Measurements from ENCODE around the gene FBXO40.
"Not testable (repeated sequence)": the region's sequence is repeated elsewhere in the genome, so short reads cannot be mapped to it uniquely, and the experiment has no call there.

FBXO40 gene

DNA sequence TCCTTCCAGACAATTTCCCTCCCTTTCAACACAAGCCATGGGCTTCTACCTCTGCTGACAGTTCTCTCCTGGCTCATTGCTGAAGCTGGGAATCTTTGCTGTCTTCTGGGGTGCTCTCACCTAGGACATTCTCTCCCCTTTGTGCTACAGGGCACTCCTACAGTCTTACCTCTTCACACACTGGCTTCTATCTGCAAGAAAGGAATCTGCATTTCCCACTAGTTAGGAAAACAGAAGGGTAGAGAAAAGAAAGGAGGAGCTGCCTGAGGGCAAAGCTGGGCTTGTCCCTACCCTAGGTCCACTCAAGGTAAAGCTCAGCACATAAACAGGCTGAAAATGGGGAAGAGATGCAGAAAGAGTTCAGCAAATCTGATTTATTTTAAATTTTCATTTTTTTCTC lies 31.0 kb upstream of the FBXO40 start:
- H3K9ac ChIP-seq (ENCODE audit: insufficient read length, low read depth): no peak overlapping the region
- H3K4me3 ChIP-seq (ENCODE audit: insufficient read length, low read depth): no peak overlapping the region
- H3K9me3 ChIP-seq (ENCODE audit: insufficient read depth, low read length): no peaks in the 10 kb centered on the region
- H3K27me3 ChIP-seq (ENCODE audit: insufficient read depth, insufficient read length): no peaks in the 10 kb centered on the region
- peaks cover 3% of the 10 kb centered on the region for H3K4me1 ChIP-seq (ENCODE audit: insufficient read depth, insufficient read length)
- no peak for DNase-seq (ENCODE audit: low read depth, low spot score)
- TF ChIP-seq SUZ12 (IDR thresholded peaks at IDR 0.05; ENCODE audit: extremely low read depth, insufficient read depth, insufficient read length) (no peak), YY1 (IDR thresholded peaks at IDR 0.05; ENCODE audit: insufficient read depth, insufficient read length) (no peak)
- H3K36me3 ChIP-seq (ENCODE audit: insufficient read depth, insufficient read length, low read length): no peaks in the 10 kb centered on the region

- no peaks in the 10 kb centered on the region for H3K36me3 ChIP-seq (ENCODE audit: insufficient read depth, insufficient read length, low read length)
- no peak overlapping the region for H3K9ac ChIP-seq (ENCODE audit: insufficient read length, low read depth)
- no peak for TF ChIP-seq ZNF274 (IDR thresholded peaks at IDR 0.05; ENCODE audit: low read depth, low read length)
- no peak for TF ChIP-seq SUZ12 (IDR thresholded peaks at IDR 0.05; ENCODE audit: extremely low read depth, insufficient read depth, insufficient read length)
- no peak for TF ChIP-seq YY1 (IDR thresholded peaks at IDR 0.05; ENCODE audit: insufficient read depth, insufficient read length)
Measured at GRCh38 chr3:121566773-121567172, 26.4 kb upstream of the FBXO40 start.

DNA sequence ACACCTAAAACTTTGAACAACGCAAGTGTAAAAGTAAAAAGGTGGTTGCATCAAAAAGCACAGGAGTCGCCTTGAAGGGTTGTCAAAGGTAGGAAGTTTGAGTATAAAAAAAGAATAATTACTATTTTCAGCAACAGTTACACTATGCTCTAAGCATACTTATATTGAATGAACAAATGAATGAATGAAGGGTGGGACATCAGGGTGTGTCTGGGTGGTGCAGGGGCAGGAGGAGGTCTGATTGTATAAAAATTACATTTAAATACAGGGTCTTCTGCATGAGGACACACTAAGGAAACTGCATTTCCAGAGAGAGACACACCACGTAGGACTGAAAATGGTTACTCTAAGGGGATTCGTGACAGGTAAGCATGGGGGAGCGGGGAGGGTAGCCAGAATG lies 25.5 kb upstream of the FBXO40 start, which contains the start of gene ARGFX:
Gene ARGFX (plus strand): TSS at position 301 of the 400 bp plus-strand sequence. CDS start 2,765 bp downstream, outside the sequence.
- Histone ChIP-seq H3K4me3 (ENCODE audit: insufficient read length, low read depth) (no peak within 1 kb of the TSS), H3K27me3 (ENCODE audit: insufficient read depth, insufficient read length) (no peaks in the 10 kb centered on the region), H3K9me3 (ENCODE audit: insufficient read depth, low read length) (no peaks in the 10 kb centered on the region), H3K36me3 (ENCODE audit: insufficient read depth, insufficient read length, low read length) (no peaks in the 10 kb centered on the region), H3K4me1 (ENCODE audit: insufficient read depth, insufficient read length) (no peaks in the 10 kb centered on the region), H3K9ac (ENCODE audit: insufficient read length, low read depth) (no peak within 1 kb of the TSS)
- no peak for TF ChIP-seq ZNF274 (IDR thresholded peaks at IDR 0.05; ENCODE audit: low read depth, low read length)
- no peak for TF ChIP-seq YY1 (IDR thresholded peaks at IDR 0.05; ENCODE audit: insufficient read depth, insufficient read length)
- no peak for TF ChIP-seq SUZ12 (IDR thresholded peaks at IDR 0.05; ENCODE audit: extremely low read depth, insufficient read depth, insufficient read length)
- DNase-seq (ENCODE audit: low read depth, low spot score): no peak

More at GRCh38 chr3:121566773-121567172, 26.4 kb upstream of the FBXO40 start:
- Histone ChIP-seq H3K9me3 (ENCODE audit: insufficient read depth, low read length) (no peaks in the 10 kb centered on the region), H3K4me3 (ENCODE audit: insufficient read length, low read depth) (no peak overlapping the region), H3K27me3 (ENCODE audit: insufficient read depth, insufficient read length) (no peaks in the 10 kb centered on the region), H3K4me1 (ENCODE audit: insufficient read depth, insufficient read length) (peaks cover 3% of the 10 kb centered on the region)
- no peak for DNase-seq (ENCODE audit: low read depth, low spot score)

- H3K9ac ChIP-seq (ENCODE audit: insufficient read length, low read depth): no peak overlapping the region
- no peaks in the 10 kb centered on the region for H3K27me3 ChIP-seq (ENCODE audit: insufficient read depth, insufficient read length)
- TF ChIP-seq SUZ12 (IDR thresholded peaks at IDR 0.05; ENCODE audit: extremely low read depth, insufficient read depth, insufficient read length) (no peak), YY1 (IDR thresholded peaks at IDR 0.05; ENCODE audit: insufficient read depth, insufficient read length) (no peak), ZNF274 (IDR thresholded peaks at IDR 0.05; ENCODE audit: low read depth, low read length) (no peak)
- no peak overlapping the region for H3K4me3 ChIP-seq (ENCODE audit: insufficient read length, low read depth)
- no peaks in the 10 kb centered on the region for H3K9me3 ChIP-seq (ENCODE audit: insufficient read depth, low read length)
- no peak for DNase-seq (ENCODE audit: low read depth, low spot score)
- H3K4me1 ChIP-seq (ENCODE audit: insufficient read depth, insufficient read length): no peaks in the 10 kb centered on the region
- H3K36me3 ChIP-seq (ENCODE audit: insufficient read depth, insufficient read length, low read length): no peaks in the 10 kb centered on the region
Measured at GRCh38 chr3:121574449-121574848, 18.7 kb upstream of the FBXO40 start.

DNA sequence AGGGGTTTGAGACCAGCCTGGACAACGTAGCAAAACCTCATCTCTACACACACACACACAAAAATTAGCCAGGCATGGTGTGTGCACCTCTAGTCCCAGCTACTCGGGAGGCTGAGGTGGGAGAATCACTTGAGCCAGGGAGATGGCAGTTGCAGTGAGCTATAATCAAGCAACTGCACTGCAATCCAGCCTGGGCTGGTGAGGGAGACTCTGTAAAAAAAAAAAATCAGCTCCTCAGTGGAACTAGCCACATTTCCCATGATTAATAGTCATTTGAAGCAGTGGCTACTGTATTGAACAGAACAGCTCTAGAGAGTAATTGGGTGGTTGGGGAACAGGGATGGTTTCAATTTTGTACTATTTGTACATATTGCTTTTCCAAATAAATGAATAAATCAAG lies 11.5 kb upstream of the FBXO40 start:
- H3K9me3 ChIP-seq (ENCODE audit: insufficient read depth, low read length): no peaks in the 10 kb centered on the region
- H3K4me1 ChIP-seq (ENCODE audit: insufficient read depth, insufficient read length): no peaks in the 10 kb centered on the region
- no peak overlapping the region for H3K9ac ChIP-seq (ENCODE audit: insufficient read length, low read depth)
- H3K27me3 ChIP-seq (ENCODE audit: insufficient read depth, insufficient read length): no peaks in the 10 kb centered on the region
- TF ChIP-seq ZNF274 (IDR thresholded peaks at IDR 0.05; ENCODE audit: low read depth, low read length) (no peak), SUZ12 (IDR thresholded peaks at IDR 0.05; ENCODE audit: extremely low read depth, insufficient read depth, insufficient read length) (no peak), YY1 (IDR thresholded peaks at IDR 0.05; ENCODE audit: insufficient read depth, insufficient read length) (no peak)
- DNase-seq (ENCODE audit: low read depth, low spot score): no peak
- H3K4me3 ChIP-seq (ENCODE audit: insufficient read length, low read depth): no peak overlapping the region
- H3K36me3 ChIP-seq (ENCODE audit: insufficient read depth, insufficient read length, low read length): no peaks in the 10 kb centered on the region

GRCh38 chr3:121584418-121584817 lies 8.8 kb upstream of the FBXO40 start:
- Histone ChIP-seq H3K4me1 (ENCODE audit: insufficient read depth, insufficient read length) (no peaks in the 10 kb centered on the region), H3K27me3 (ENCODE audit: insufficient read depth, insufficient read length) (no peaks in the 10 kb centered on the region), H3K4me3 (ENCODE audit: insufficient read length, low read depth) (no peak overlapping the region), H3K9ac (ENCODE audit: insufficient read length, low read depth) (no peak overlapping the region), H3K36me3 (ENCODE audit: insufficient read depth, insufficient read length, low read length) (no peaks in the 10 kb centered on the region), H3K9me3 (ENCODE audit: insufficient read depth, low read length) (no peaks in the 10 kb centered on the region)
- DNase-seq (ENCODE audit: low read depth, low spot score): no peak
- TF ChIP-seq SUZ12 (IDR thresholded peaks at IDR 0.05; ENCODE audit: extremely low read depth, insufficient read depth, insufficient read length) (no peak), ZNF274 (IDR thresholded peaks at IDR 0.05; ENCODE audit: low read depth, low read length) (no peak), YY1 (IDR thresholded peaks at IDR 0.05; ENCODE audit: insufficient read depth, insufficient read length) (no peak)

DNA sequence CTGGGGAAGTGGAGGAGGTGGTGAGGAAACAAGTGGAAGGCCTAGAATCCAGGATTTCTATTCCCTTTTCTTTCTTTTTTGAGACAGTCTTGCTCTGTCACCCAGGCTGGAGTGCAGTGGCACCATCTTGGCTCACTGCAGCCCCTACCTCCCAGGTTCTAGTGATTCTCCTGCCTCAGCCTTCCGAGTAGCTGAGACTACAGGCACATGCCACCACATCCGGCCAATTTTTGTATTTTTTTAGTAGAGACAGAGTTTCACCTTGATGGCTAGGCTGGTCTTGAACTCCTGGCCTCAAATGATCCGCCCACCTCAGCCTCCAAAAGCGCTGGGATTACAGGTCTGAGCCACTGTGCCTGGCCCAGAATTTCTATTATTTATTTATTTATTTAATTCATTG lies 627 bp downstream of the FBXO40 start:
- H3K9ac ChIP-seq (ENCODE audit: insufficient read length, low read depth); DNase-seq (ENCODE audit: low read depth, low spot score); H3K9me3 ChIP-seq (ENCODE audit: insufficient read depth, low read length); H3K36me3 ChIP-seq (ENCODE audit: insufficient read depth, insufficient read length, low read length); H3K4me1 ChIP-seq (ENCODE audit: insufficient read depth, insufficient read length); H3K4me3 ChIP-seq (ENCODE audit: insufficient read length, low read depth); H3K27me3 ChIP-seq (ENCODE audit: insufficient read depth, insufficient read length): not testable (repeated sequence)

DNA sequence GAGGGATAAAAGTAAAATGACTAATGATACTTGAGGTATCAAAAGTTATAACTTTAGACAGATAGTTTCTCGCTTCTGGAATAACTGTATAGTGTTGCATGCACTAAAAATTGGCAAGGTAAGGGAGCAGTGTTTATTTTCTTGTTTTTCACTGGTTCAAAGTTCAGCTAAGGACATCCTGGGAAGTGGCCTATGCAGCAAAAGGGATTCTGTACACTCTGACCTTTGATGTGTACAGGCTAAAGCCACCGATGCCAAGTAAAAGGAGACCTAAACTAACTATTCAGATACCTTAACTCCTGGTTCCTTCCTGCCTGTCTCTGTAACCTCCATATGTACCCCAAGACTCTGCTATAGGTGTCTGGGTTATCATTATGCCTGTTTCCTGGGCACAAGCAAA lies 1.7 kb downstream of the FBXO40 start:
- DNase-seq (ENCODE audit: low read depth, low spot score): no peak
- no peak overlapping the region for H3K4me3 ChIP-seq (ENCODE audit: insufficient read length, low read depth)
- H3K36me3 ChIP-seq (ENCODE audit: insufficient read depth, insufficient read length, low read length): no peaks in the 10 kb centered on the region
- H3K9ac ChIP-seq (ENCODE audit: insufficient read length, low read depth): no peak overlapping the region
- no peaks in the 10 kb centered on the region for H3K4me1 ChIP-seq (ENCODE audit: insufficient read depth, insufficient read length)
- no peaks in the 10 kb centered on the region for H3K27me3 ChIP-seq (ENCODE audit: insufficient read depth, insufficient read length)
- no peaks in the 10 kb centered on the region for H3K9me3 ChIP-seq (ENCODE audit: insufficient read depth, low read length)
- TF ChIP-seq YY1 (IDR thresholded peaks at IDR 0.05; ENCODE audit: insufficient read depth, insufficient read length) (no peak), ZNF274 (IDR thresholded peaks at IDR 0.05; ENCODE audit: low read depth, low read length) (no peak), SUZ12 (IDR thresholded peaks at IDR 0.05; ENCODE audit: extremely low read depth, insufficient read depth, insufficient read length) (no peak)

Measured in NT2/D1 (cell line).